Measurements from ENCODE around the gene HK3.

GRCh38 chr5:176847148-176847547 is 52.0 kb downstream of the HK3 start:
- TF ChIP-seq, protein P1, sequence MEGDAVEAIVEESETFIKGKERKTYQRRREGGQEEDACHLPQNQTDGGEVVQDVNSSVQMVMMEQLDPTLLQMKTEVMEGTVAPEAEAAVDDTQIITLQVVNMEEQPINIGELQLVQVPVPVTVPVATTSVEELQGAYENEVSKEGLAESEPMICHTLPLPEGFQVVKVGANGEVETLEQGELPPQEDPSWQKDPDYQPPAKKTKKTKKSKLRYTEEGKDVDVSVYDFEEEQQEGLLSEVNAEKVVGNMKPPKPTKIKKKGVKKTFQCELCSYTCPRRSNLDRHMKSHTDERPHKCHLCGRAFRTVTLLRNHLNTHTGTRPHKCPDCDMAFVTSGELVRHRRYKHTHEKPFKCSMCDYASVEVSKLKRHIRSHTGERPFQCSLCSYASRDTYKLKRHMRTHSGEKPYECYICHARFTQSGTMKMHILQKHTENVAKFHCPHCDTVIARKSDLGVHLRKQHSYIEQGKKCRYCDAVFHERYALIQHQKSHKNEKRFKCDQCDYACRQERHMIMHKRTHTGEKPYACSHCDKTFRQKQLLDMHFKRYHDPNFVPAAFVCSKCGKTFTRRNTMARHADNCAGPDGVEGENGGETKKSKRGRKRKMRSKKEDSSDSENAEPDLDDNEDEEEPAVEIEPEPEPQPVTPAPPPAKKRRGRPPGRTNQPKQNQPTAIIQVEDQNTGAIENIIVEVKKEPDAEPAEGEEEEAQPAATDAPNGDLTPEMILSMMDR (IDR thresholded peaks at IDR 0.05; ENCODE audit: low read length), result no peak
- TF ChIP-seq EZH2phosphoT487 (IDR thresholded peaks at IDR 0.05; ENCODE audit: low read length), result no peak
- TF ChIP-seq EZH2 (optimal IDR thresholded peaks at IDR 0.05; ENCODE audit: low read depth, low read length), result peak; percentile 84

All from MM.1S (cell line).